Nephron progenitor cell (in vitro differentiated cells): ENCODE measurements around the gene LIFR.
A peak's percentile ranks its signal among the peaks of the same experiment; 100 is the strongest.

Experiments
- DNase-seq: peaks from one replicate; pipeline ENCODE4 v3.0.0; 2021
- H3K27ac Mint-ChIP-seq: 2 replicates; pipeline ENCODE4 v1.8.0; 2021; ENCODE audit warnings: mild to moderate bottlenecking, moderate library complexity, mixed read lengths
- H3K27me3 Mint-ChIP-seq: 2 replicates; pipeline ENCODE4 v1.8.0; 2021; ENCODE audit warnings: mild to moderate bottlenecking, low read depth, mixed read lengths; ENCODE audit not compliant: poor library complexity
- H3K36me3 Mint-ChIP-seq: 2 replicates; pipeline ENCODE4 v1.8.0; 2021; ENCODE audit warnings: low read depth, mixed read lengths
- H3K4me1 Mint-ChIP-seq: 2 replicates; pipeline ENCODE4 v1.8.0; 2021; ENCODE audit warnings: mixed read lengths
- H3K4me3 Mint-ChIP-seq: 2 replicates; pipeline ENCODE4 v1.8.0; 2021; ENCODE audit warnings: mild to moderate bottlenecking, moderate library complexity, mixed read lengths
- H3K9me3 Mint-ChIP-seq: 2 replicates; pipeline ENCODE4 v1.8.0; 2021; ENCODE audit warnings: mild to moderate bottlenecking, moderate library complexity, mixed read lengths
- CTCF ChIP-seq: fragments of 200-600 bp; sonication (generic); IDR thresholded peaks from 2 replicates; pipeline ENCODE4 v1.5.0; 2021; ENCODE audit warnings: antibody characterized with exemption

LIFR gene

DNA sequence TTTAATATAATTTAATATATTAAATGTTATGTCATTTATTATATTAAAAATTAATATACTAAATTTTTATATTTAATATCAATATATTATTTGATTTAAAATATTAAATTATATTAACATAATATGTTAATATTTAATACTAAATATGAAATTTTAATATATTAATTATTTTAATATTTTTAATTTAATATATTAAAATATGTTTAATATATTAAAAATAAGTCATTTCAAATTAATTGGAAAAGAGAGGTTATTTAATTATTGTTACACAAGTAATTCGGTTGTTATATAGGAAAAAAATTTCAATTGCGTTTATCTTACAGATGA lies 114.2 kb downstream of the LIFR start:
- Mint-ChIP-seq H3K4me1 (peaks cover 4% of the 10 kb centered on the region), H3K36me3 (peaks cover 9% of the 10 kb centered on the region), H3K9me3 (no peaks in the 10 kb centered on the region), H3K27ac (no peak overlapping the region), H3K27me3 (peaks cover 2% of the 10 kb centered on the region), H3K4me3 (no peak overlapping the region)
- TF ChIP-seq CTCF: no peak
- DNase-seq: no peak

GRCh38 chr5:38441453-38442246 lies 114.8 kb downstream of the LIFR start:
- H3K27me3 Mint-ChIP-seq: peaks cover 2% of the 10 kb centered on the region
- peak; percentile 93 for TF ChIP-seq CTCF
- peaks cover 9% of the 10 kb centered on the region for H3K4me1 Mint-ChIP-seq
- H3K36me3 Mint-ChIP-seq: peaks cover 14% of the 10 kb centered on the region
- peak; percentile 91 for DNase-seq
- no peaks in the 10 kb centered on the region for H3K9me3 Mint-ChIP-seq
- H3K4me3 Mint-ChIP-seq: no peak overlapping the region
- H3K27ac Mint-ChIP-seq: no peak overlapping the region

DNA sequence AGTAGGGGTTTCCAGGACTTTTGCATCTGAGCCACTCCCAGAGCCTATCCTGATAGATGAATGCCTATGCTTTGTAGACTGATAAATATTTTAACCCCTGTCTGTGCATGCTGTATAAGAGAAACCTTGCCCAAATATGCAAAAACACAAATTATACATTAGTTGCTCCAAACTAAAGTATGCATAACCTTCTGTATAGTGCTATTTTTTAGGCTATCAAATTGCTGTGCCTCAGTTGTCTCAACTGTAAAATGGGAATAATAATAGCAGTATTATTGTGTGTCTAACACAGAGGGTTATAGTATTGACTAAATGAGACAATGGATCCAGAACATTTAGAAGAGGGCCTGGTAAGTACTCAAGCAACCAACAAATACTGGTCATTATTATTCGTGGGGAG lies 117.7 kb downstream of the LIFR start:
- Mint-ChIP-seq H3K9me3 (no peaks in the 10 kb centered on the region), H3K36me3 (peaks cover 28% of the 10 kb centered on the region), H3K4me3 (no peak overlapping the region), H3K27ac (no peak overlapping the region), H3K27me3 (no peaks in the 10 kb centered on the region), H3K4me1 (peaks cover 25% of the 10 kb centered on the region)
- no peak for TF ChIP-seq CTCF
- DNase-seq: no peak

- Mint-ChIP-seq H3K9me3 (no peaks in the 10 kb centered on the region), H3K27me3 (no peaks in the 10 kb centered on the region), H3K4me3 (no peak overlapping the region), H3K4me1 (peaks cover 27% of the 10 kb centered on the region), H3K27ac (peak overlapping the region; percentile 19), H3K36me3 (peaks cover 39% of the 10 kb centered on the region)
- DNase-seq: no peak
- no peak for TF ChIP-seq CTCF
Measured at GRCh38 chr5:38434966-38435705, 121.3 kb downstream of the LIFR start.

GRCh38 chr5:38433160-38433861 lies 123.1 kb downstream of the LIFR start:
- no peak for TF ChIP-seq CTCF
- H3K36me3 Mint-ChIP-seq: peaks cover 34% of the 10 kb centered on the region
- H3K4me3 Mint-ChIP-seq: no peak overlapping the region
- H3K9me3 Mint-ChIP-seq: no peaks in the 10 kb centered on the region
- no peak for DNase-seq
- peaks cover 28% of the 10 kb centered on the region for H3K4me1 Mint-ChIP-seq
- H3K27ac Mint-ChIP-seq: no peak overlapping the region
- no peaks in the 10 kb centered on the region for H3K27me3 Mint-ChIP-seq
